ENCODE results near the gene TTC23L. TPM values are rescaled to one million over a fixed set of nuclear protein-coding genes. Genes with fewer than 3 reads are reported as not detected.

Gene TTC23L
- 0.98 and 1.6 TPM in 2 replicates for total RNA-seq
- polyA plus RNA-seq: 1.2 and 2.8 TPM in 2 replicates

GRCh38 chr5:34838785-34839714 lies at the start of gene TTC23L:
TTC23L (plus strand) TSS chr5:34839164; CDS start chr5:34840672, 1,508 bp downstream.
- DNase-seq (ENCODE audit: low read depth in 1 of 2, low spot score in 1 of 2): peak; percentile 88 to 92
- no peaks in the 10 kb centered on the region for H3K9me3 ChIP-seq (ENCODE audit: low read depth)
- no peaks in the 10 kb centered on the region for H3K4me1 ChIP-seq (ENCODE audit: low read depth)
- TF ChIP-seq CTCF (IDR thresholded peaks at IDR 0.05; ENCODE audit: low read depth, low read length): no peak
- peak within 1 kb of the TSS; percentile 55 for H3K4me3 ChIP-seq
- H3K27me3 ChIP-seq: no peaks in the 10 kb centered on the region
- peak within 1 kb of the TSS; percentile 13 for H3K27ac ChIP-seq
- no peaks in the 10 kb centered on the region for H3K36me3 ChIP-seq

GRCh38 chr5:34789639-34790038 lies 49.3 kb upstream of the TTC23L start:
- Histone ChIP-seq H3K27me3 (no peaks in the 10 kb centered on the region), H3K27ac (no peak overlapping the region), H3K9me3 (ENCODE audit: low read depth) (peaks cover 3% of the 10 kb centered on the region), H3K4me1 (ENCODE audit: low read depth) (no peaks in the 10 kb centered on the region), H3K36me3 (no peaks in the 10 kb centered on the region), H3K4me3 (no peak overlapping the region)
- DNase-seq (ENCODE audit: low read depth in 1 of 2, low spot score in 1 of 2): no peak
- no peak for TF ChIP-seq CTCF (IDR thresholded peaks at IDR 0.05; ENCODE audit: low read depth, low read length)

GRCh38 chr5:34790069-34790468 lies 48.9 kb upstream of the TTC23L start:
- Histone ChIP-seq H3K4me1 (ENCODE audit: low read depth) (no peaks in the 10 kb centered on the region), H3K36me3 (no peaks in the 10 kb centered on the region), H3K9me3 (ENCODE audit: low read depth) (peaks cover 3% of the 10 kb centered on the region), H3K27ac (no peak overlapping the region), H3K4me3 (no peak overlapping the region), H3K27me3 (no peaks in the 10 kb centered on the region)
- peak in 1 of 2 donors; percentile 19 for DNase-seq (ENCODE audit: low read depth in 1 of 2, low spot score in 1 of 2)
- no peak for TF ChIP-seq CTCF (IDR thresholded peaks at IDR 0.05; ENCODE audit: low read depth, low read length)

- no peaks in the 10 kb centered on the region for H3K4me1 ChIP-seq (ENCODE audit: low read depth)
- H3K4me3 ChIP-seq: no peak overlapping the region
- H3K9me3 ChIP-seq (ENCODE audit: low read depth): peaks cover 3% of the 10 kb centered on the region
- H3K36me3 ChIP-seq: no peaks in the 10 kb centered on the region
- H3K27me3 ChIP-seq: no peaks in the 10 kb centered on the region
- no peak for TF ChIP-seq CTCF (IDR thresholded peaks at IDR 0.05; ENCODE audit: low read depth, low read length)
- no peak overlapping the region for H3K27ac ChIP-seq
- DNase-seq (ENCODE audit: low read depth in 1 of 2, low spot score in 1 of 2): peak in 1 of 2 donors; percentile 90
Measured at GRCh38 chr5:34791761-34792244, 47.2 kb upstream of the TTC23L start.

GRCh38 chr5:34802834-34803563 lies 36.0 kb upstream of the TTC23L start:
- H3K4me1 ChIP-seq (ENCODE audit: low read depth): peaks cover 4% of the 10 kb centered on the region
- no peak for TF ChIP-seq CTCF (IDR thresholded peaks at IDR 0.05; ENCODE audit: low read depth, low read length)
- H3K27ac ChIP-seq: no peak overlapping the region
- no peak overlapping the region for H3K4me3 ChIP-seq
- no peaks in the 10 kb centered on the region for H3K27me3 ChIP-seq
- DNase-seq (ENCODE audit: low read depth in 1 of 2, low spot score in 1 of 2): no peak
- no peaks in the 10 kb centered on the region for H3K9me3 ChIP-seq (ENCODE audit: low read depth)
- no peaks in the 10 kb centered on the region for H3K36me3 ChIP-seq
